Hindlimb muscle (tissue), 1 donor: ENCODE results near the gene TTF1. TPM values are rescaled to one million over a fixed set of nuclear protein-coding genes. Genes with fewer than 3 reads are reported as not detected.

Source experiments
- DNase-seq: peaks from one replicate; pipeline ENCODE4 v3.0.0-alpha.2; 2013
- polyA plus RNA-seq: library from polyadenylated mRNA; unstranded; fragments of 120-200 nt; gene quantifications from one replicate; pipeline ENCODE4 v1.2.1, GENCODE V29; 2013; ENCODE audit not compliant: insufficient read length

TTF1 gene
- polyA plus RNA-seq, 1 donor = 10.3 TPM

DNA sequence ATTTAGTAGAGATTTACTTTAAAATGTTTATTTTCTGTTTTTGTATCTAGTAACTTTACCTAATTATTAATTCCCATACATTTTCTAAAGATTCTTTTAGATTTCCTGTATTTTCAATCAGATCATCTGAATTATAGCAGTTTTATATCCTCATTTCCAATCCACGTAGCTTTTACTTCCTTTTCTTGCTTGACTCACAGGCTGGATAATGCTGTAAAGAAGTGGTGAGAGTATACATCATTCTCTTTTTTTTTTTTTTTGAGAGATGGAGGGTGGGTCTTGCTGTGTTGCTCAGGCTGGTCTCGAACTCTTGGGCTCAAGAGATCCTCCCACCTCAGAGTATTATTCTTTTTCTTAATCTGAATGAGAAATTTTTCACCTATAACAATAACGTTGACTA, 40.7 kb downstream of the TTF1 start:
- DNase-seq = no peak

DNA sequence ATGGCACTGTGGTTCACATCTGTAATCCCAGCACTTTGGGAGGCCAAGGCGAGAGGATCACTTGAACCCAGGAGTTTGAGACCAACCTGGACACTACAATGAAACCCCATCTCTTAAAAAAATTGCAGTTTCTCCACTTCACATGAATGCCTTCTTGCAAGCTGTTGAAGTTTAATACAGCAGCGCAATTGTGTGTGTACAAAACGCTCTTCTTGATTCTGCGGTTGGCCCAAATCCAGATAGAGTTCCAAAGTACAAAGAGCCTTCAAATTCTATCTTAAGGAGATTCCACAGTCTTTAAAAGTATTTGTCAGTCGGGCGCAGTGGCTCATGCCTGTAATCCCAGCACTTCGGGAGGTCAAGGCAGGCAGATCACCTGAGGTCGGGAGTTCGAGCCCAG, 42.6 kb downstream of the TTF1 start:
- DNase-seq = no peak

DNA sequence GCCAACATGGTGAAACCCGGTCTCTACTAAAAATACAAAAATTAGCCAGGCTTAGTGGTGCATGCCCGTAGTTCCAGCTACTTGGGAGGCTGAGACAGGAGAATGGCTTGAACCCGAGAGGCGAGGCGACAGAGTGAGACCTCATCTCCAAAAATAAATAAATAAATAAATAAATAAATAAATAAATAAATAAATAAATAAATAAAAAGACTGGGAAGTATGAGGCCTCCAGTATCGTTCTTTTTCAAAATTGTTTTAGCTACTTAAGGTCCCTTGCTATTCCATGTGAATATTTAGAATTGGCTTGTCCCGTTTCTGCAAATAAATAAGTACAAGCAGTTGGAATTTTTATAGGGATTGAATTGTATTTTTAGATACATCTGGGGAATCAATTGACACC, 48.9 kb downstream of the TTF1 start:
- no peak for DNase-seq

DNA sequence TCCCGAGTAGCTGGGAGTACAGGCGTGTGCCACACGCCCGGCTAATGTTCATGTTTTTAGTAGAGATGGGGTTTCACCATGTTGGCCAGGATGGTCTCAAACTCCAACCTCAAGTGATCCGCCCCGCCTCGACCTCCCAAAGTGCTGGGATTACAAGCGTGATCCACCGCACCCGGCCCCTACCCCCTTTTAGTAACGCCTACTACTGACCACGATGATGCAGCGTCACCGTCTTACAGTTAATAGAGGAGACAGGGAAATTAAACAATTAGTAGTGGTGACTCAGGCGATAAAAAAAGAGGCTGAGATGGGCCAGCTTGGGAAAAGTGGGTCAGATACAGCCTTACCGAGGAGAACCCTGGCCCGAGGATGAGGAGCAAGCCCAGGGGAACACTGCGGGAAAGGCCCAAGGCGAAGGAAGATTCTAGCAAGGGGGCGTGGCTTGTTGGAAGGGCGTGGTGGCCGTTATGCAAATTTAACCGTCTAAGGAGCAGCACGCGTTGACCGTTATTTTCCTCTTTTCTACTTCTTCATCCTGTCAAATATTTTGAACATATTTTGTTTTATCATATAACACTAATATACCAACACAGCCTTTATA, 50.2 kb downstream of the TTF1 start:
- no peak for DNase-seq

DNA sequence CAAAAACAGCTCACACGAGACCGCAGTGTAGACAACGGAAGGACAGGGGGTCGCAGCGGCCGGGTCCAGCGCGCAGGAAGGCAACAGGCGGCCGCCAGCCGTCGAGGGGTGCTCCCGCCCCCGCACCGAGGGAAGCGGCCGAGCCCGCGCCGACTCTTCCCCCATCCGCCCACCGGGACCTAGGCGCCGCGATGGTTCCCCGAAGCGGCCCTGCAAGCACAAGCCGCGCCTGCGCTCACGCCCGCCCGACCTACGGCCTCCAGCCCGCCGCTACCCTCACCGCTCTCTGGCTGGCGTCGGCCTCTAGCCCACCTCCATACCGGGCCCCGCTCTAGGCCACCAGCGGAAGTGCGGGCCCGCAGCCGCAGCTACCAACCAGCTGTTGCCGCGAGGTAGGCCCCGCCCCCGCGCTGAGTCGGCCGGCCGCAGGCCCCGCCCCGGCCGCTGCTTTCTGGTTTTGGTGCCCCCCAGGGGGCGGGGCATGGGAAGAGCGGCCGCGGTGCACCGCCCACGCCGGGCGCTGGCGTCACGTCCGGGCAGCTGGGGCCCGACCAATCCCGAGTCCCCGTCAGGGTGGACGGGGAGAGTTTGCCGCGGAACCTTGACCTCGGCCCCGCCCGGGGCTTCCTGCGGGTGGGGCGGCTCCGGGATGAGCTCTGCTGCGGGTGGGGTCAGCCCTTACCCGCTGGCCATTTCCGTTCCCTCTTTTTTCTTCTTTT, 51.8 kb downstream of the TTF1 start, which contains the start of gene SETX:
Gene SETX (minus strand): TSS at position 350 of the 719 bp plus-strand sequence. CDS start 5,558 bp downstream, outside the sequence.
- DNase-seq = peak; percentile 99

DNA sequence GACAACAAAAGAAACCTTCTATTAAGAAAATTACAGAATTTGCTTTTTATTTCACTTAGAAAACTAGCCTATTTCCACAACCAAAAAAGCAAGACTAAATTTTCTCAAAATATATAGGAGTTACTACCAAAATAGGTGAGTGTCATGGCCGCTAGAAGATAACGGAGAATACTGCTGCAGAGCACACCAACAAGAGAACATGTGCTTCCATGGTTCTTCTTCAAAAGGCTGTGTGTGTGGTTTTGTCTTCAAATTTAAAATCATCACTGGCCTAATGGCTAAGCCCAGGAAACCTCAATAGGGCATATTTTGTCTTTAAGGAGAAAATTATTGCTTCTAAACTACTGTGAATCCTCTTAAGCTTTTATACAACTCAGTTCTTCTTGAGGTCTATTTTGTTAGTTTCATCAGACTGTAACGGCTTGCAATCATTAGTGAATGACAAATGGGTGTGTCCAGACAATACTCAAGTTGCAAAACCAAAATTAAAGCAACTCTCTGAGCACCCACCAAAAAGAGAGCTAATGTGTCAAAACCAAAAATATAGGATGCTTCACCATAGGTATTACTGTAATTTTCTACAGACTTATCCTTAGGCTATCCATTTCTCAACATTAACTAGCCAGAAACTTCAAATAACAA, 55.1 kb downstream of the TTF1 start:
- no peak for DNase-seq

DNA sequence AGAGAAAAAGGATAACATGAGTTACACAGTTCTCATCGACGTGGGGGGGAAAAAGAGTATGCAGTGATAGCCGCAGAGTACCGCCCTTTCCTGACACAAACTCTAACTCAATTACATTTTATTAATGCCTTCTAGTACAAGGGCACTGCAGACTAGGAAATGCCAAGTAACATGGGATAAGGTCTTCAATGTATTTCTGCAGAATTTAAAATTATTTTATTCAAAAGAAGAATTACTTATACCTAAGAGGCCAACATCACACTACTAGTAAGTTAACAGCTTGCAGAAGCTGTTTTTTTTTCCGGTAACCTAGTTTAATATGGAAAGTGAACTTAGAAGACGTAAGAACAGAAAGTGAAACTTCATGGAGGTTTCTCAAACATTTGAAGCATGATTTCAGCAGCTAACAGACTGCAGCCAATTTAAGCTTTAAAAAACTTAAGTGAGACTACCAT, 55.8 kb downstream of the TTF1 start:
- DNase-seq = no peak

DNA sequence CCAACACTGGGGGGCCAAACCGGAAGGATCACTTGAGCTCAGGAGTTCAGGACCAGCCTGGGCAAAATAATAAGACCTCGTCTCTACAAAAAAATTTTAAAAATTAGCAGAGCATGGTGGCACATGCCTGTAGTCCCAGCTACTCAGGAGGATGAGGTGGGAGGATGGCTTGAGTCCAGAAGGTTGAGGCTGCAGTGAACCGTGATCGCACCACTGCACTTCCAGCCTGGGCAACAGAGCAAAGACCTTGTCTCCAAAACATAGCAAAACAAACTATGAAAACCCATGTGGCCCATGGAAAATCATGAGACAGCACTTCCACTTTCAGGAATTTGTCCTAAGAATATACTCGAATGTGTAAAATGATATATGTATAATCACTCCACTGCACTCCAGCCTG, 58.0 kb downstream of the TTF1 start:
- no peak for DNase-seq

DNA sequence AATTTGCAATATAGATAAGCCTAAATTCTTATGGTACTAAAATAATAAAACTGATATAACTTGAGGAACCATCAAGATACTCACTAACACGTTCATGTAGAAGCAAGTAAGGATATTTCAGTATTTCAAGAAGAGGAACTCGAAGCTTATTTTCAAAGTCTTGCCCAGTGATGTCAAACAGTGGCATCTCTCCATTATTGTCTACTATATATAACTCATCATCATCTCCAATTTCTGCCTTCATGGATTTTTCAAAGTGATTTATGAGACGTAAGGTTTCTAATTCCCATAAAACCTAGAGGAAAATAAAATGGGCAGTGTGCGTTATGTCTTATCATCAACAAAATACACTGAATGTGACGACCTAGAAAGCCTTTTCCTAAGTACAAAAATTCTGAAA, 60.5 kb downstream of the TTF1 start:
- DNase-seq = no peak

DNA sequence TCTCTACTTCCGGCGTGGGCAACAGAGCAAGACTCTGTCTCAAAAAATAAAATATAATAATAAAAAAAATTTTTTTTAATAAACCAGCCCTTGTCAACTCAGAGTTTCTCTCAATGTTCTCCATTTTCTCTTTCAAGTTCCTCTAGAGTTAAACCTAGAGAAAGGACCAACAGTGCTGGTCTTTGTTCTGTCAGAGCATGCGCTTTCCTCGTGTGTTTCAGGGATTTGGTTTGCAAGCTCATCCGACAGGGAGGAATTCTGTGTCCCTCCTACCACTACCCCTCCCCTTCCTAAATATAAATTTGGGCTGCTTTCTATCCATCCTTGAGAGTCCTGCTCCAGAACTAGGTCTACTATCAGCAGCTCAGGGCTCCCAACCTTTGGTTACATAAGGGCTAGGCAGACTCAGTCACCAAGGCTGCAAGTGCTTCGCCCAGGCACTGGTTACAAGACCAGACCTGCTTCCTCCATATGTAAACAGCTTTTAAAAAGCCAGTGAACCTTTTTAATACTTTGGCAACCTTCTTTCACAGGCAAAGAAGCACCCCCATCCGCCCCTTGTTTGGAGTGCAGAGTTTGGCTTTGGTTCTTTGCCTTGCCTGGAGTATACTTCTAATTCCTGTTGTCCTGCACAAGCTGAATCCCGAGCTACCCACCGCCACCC, 65.3 kb downstream of the TTF1 start:
- DNase-seq = no peak

DNA sequence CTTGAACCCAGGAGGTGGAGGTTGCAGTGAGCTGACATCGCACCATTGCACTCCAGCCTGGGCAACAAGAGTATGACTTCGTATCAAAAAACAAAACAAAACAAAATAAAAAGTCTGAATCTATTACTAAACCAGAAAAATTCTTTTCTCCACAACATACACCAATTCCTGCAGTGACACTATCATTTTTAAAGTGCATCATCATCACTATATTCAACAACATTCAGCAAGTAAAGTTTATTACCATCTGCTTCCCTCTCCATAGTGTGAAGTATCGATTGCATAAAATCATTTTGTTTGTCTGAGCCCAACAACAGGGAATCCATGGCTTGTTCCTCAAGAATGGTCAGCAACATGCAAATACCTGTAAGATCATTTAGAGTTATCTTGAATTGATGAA, 72.3 kb downstream of the TTF1 start:
- DNase-seq = no peak

DNA sequence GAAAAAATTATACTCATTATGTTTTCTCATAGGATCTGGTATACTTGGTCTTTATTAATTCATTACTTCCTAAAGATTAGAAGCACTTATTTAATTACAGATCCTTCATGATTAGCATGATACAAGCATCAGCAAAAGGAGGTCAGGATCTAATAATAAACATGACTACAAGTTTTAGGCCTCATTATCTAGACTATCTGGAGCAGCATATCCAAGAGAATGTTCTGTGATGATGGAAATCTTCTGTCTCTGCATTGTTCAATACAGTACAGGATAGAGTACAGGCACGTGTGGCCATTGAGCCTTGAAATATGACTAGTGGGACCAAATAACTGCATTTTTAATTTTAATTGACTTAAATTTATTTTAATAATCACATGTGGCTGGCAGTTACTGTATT, 73.1 kb downstream of the TTF1 start:
- DNase-seq = no peak

DNA sequence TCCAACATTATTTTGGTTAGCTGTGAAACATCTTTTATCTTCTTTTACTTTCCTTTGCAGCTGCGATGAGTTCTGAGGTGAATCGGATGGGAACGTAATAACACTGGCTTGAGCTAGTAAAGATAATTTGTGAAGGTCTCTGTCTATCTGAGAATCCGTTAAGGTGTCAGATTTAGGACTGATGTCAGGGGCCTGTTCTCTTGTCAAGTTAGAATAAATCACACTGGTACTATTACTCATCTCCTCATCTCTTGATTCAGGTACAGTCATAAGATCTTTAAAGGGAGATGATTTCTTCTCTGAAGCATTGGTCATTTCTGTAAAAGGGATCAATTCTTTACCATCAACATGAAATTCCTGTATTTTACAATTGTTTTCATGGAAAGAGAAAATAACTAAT, 78.1 kb downstream of the TTF1 start:
- DNase-seq = no peak

DNA sequence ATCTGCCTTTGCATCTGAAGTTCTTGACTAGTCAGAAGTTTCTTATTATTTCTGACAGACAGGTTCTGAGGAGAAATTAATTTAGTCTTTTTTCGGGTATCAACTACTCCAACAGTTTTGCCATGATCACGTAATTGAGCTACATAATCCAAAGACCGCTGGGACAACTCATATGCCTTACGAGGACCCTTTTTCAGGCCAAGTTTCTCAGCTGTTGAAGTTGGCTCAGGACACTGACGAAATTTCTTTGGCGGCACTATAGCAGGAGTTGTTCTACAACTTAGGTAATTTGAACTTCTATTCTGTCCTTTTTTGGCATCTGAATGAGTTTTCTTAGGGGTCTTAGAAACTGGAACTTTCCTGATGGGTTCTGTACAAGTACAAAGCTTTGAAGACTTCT, 79.1 kb downstream of the TTF1 start:
- peak; percentile 3 for DNase-seq

Other genes starting within 250 kb of the TTF1 start
- 0.28 TPM for gene NTNG2, start 244.8 kb downstream of the TTF1 start, polyA plus RNA-seq
- 28.5 TPM for gene SETX, start 51.9 kb downstream of the TTF1 start, polyA plus RNA-seq
- gene CFAP77, start 3.4 kb upstream of the TTF1 start, polyA plus RNA-seq = not detected
- not detected for gene BARHL1, start 175.8 kb upstream of the TTF1 start, polyA plus RNA-seq